Mammary epithelial cell (primary cell): ENCODE data around the gene DDHD1.

ENCODE experiments used
- CTCF ChIP-seq, 2 donors: IDR thresholded peaks in 1 of 2; conservative IDR thresholded peaks in 1 of 2; 2 replicates each; pipeline ENCODE4 v1.5.1; 2011 to 2012; ENCODE audit warnings: inconsistent platforms in 2 of 2, low read length in 2 of 2, mild to moderate bottlenecking in 2 of 2, control low read depth in 1 of 2, low read depth in 1 of 2; ENCODE audit not compliant: insufficient read depth in 1 of 2; ENCODE audit errors: extremely low read depth in 1 of 2
- EZH2 ChIP-seq: IDR thresholded peaks from 2 replicates; pipeline ENCODE4 v1.6.1; 2012; ENCODE audit warnings: low read length, inconsistent platforms, borderline replicate concordance

- TF ChIP-seq CTCF (conservative IDR thresholded peaks at IDR 0.05 in 1 of 2, IDR thresholded peaks at IDR 0.05 in 1 of 2; ENCODE audit: extremely low read depth in 1 of 2, insufficient read depth in 1 of 2, low read depth in 1 of 2, low read length in 2 of 2) (no peak), EZH2 (no peak)
Observed at GRCh38 chr14:53147893-53148292, 5.2 kb downstream of the DDHD1 start.
